HG02759 (cell line): ENCODE data around the gene MGMT.
"Not testable (repeated sequence)": the region's sequence is repeated elsewhere in the genome, so short reads cannot be mapped to it uniquely, and the experiment has no call there.

Experiments used
- ATAC-seq: cut with Tn5 transposase; IDR thresholded peaks from one replicate; pipeline ENCODE4 v1.9.1; 2021; ENCODE audit warnings: mild to moderate bottlenecking, moderate library complexity; ENCODE audit not compliant: unreplicated experiment

Gene MGMT

DNA sequence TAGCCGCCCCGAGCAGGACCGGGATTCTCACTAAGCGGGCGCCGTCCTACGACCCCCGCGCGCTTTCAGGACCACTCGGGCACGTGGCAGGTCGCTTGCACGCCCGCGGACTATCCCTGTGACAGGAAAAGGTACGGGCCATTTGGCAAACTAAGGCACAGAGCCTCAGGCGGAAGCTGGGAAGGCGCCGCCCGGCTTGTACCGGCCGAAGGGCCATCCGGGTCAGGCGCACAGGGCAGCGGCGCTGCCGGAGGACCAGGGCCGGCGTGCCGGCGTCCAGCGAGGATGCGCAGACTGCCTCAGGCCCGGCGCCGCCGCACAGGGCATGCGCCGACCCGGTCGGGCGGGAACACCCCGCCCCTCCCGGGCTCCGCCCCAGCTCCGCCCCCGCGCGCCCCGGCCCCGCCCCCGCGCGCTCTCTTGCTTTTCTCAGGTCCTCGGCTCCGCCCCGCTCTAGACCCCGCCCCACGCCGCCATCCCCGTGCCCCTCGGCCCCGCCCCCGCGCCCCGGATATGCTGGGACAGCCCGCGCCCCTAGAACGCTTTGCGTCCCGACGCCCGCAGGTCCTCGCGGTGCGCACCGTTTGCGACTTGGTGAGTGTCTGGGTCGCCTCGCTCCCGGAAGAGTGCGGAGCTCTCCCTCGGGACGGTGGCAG lies at the start of gene MGMT:
TSS of gene MGMT (plus strand) at position 539 of the 656 bp plus-strand sequence.
- ATAC-seq = peak; percentile 93

DNA sequence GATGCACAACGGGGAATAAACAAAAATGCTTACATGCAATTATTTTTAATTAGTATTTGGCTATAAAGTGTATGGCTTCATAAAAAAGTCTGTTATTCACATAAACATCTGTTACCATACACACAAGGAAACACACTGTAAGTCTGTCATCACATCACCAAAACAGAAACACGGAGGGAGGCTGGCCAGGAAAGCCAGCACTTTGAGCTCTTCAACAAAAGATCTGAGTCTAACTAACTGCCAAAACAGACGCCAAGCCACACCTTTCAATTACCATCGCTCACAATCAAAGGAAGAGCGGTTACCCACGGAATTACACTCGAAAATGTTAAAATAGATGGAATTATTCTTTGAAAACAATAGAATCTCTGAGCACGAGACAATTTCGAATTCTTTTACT lies 49.2 kb upstream of the MGMT start:
- no peak for ATAC-seq

DNA sequence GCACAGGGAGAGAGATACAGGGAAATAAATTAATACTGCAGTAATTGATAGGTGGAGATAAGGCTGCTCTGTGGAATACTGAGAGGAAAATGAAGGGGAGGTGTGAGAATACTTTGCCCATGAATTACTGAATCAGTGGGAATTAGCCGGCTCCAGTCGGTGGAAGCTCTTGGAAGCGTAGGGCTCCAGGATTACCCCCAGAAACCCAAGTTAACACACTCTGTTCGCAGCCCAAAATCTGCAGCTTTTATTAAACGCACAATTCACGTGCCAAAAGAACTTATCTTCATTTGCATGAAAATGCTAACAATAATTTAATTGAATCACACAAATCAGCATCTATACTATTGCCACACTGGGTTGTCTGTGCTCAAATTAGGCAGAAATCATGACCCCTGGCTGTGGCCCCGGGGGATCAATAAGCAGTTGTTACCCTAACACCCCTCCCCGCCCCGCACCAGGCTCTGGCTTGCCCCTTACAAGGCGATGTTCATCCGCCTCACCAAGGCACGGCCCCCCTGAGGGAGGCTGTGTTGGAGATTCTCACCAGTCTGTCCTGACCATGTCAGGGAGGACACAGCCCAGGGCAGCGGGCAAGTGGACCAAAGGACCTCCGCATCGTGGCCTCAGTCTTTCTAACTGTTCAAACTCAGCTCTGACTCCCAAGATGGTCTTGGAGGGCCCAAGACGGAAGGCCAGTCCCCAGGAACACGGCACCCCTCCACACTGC lies 48.4 kb upstream of the MGMT start:
- ATAC-seq = no peak

DNA sequence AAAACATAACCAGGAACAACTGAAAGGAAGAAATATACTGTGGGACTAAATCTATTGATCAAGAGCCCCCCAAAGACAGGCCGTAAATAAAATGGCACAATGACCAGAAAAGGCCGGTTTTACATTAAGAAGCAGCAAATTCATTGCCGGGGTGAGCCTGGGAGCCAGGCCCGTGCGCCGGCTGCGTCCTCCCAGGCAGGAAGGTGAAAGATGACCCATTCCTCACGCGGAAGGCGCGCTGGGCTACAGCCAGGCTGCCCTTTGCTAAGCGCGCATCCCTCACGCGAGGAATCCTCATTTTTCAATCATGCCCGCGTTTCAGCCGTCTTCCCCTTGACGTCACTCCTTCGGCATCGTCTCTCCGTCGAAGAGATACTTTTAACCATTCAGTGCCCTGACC lies 47.6 kb upstream of the MGMT start:
- no peak for ATAC-seq

DNA sequence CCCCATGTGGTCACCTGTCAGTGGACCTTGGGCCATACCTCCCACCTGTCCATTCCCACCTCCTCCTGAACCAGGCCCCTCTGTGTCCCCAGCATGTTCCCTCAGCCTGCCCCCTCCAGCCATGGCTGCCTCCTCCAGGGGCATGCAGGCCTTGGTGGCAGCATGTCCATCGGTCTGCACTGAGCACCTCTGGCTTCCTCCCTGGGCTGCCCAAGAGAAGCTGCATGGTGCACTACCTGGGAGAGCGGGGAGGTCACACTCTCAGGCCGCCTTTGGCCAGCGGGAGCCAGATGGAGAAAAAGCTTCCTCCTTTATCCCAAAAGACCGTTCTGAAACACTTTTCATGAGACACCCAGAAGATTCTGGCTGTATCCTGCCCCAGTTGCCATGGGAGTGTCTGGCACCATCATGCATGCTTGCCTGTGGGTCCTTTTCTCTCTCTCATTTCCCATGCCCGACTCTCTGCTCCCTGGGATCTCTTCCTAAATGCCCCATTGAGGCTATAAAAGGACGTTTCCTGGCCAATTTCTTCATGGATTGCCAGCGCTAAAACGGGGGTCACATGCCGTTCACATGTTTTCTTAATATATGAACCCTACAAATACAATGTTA lies 45.5 kb upstream of the MGMT start:
- no peak for ATAC-seq

DNA sequence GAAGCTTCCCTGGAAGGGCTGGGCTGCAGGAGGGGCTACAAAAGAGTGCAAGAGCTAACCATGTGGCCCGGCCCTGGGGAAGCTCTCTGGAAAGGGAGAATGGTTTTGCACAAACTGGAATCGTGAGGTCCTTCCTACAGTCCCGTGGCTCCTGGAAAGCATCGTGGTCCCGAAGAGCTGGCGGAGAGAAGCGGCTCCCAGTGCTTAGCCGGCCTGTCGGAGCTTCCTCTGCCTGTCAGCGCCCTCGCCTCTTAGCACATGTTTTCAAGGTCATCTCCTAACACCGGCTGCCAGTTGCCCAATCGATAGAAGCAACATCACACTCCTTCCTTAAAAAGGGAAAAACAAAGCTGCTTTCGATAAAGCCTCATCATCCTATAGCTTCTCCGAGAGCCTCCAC lies 42.1 kb upstream of the MGMT start:
- no peak for ATAC-seq

DNA sequence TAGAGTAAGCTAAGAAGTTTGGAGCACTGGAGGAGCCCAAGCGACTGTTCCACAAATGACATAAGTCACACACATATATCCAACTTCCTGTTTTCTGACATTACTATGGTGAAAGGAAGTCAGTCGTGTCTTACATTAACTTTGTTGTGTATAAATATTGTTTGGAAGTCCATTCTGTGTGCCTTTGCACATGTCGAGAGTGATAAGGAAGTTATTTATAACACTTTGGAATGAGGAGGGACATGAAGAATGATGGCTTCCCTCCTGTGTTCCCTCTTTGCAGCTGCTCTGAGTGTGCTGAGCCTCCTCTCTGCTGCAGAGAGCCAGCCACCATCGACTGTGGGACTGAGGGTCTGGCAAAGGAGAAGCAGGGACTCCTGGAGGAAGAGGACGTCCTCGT lies 40.4 kb upstream of the MGMT start:
- no peak for ATAC-seq

DNA sequence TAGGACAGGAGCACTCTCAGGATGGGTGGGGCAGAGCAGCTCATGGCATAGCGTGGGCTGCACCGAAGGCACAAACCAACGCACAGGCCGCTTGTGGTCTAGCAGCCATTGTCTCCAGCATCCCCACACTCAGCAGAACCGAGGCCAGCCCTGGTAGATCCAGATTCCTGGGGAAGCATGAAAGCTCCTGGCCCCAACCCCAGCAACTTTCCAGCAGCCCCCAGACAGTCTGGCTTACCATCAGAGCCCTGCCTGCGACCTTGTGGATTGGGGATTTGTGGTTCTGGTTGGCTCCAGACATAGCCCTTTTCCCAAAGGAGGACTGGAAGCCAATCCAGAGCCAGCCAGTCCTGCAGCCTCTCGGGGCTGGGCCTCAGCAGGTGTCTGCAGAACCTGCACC lies 33.8 kb upstream of the MGMT start:
- ATAC-seq = no peak

DNA sequence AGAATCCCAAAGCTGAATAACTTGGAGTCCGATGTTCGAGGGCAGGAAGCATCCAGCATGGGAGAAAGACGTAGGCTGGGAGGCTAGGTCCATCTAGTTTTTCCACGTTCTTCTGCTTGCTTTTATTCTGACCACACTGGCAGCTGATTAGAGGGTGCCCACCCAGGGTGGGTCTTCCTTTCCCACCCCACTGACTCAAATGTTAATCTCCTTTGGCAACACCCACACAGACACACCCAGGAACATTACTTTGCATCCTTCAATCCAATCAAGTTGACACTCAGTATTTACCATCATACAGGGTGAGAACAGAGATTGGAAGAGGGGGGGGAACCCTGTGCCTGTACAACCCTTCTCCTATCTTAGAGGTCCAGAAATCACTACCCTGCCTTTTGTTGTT lies 31.3 kb upstream of the MGMT start:
- ATAC-seq = not testable (repeated sequence)

DNA sequence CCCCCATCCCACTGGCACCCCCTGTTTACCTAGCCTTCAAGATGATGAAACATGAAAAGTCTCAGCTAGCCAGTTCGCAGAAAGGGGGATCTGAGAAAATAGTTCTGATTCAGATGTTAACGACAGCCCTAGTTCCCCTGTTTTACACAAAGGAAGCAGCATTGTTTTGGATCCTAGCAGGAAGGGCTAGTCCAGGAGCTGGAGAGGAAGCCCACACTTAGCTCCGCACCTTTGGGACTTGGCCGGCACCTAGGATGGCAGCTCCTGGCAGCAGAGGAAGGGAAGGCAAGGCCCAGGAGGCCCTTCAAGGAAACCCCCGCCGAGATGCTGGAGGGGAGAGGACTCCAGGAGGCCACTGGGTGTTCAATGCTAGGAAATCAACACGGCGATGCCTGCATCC lies 29.0 kb upstream of the MGMT start:
- ATAC-seq = no peak

DNA sequence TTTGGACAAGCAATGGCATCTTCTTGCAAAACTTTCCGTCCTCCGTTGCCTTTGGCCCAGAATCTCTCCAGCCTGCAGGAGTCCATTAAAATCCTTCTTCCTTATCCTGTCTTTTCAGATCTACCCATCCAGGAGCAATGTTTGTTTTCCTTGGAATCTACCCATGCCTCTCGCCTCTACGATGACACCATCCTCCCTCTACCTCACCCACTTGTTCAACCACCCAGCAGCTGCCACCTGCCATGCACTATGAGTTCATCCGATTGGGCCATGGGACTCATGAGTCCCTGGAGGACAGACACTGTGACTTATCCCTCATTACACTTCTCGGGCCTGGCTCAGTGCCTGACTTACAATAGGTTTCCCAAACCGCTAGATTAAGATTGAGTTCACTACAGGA lies 26.8 kb upstream of the MGMT start:
- no peak for ATAC-seq

DNA sequence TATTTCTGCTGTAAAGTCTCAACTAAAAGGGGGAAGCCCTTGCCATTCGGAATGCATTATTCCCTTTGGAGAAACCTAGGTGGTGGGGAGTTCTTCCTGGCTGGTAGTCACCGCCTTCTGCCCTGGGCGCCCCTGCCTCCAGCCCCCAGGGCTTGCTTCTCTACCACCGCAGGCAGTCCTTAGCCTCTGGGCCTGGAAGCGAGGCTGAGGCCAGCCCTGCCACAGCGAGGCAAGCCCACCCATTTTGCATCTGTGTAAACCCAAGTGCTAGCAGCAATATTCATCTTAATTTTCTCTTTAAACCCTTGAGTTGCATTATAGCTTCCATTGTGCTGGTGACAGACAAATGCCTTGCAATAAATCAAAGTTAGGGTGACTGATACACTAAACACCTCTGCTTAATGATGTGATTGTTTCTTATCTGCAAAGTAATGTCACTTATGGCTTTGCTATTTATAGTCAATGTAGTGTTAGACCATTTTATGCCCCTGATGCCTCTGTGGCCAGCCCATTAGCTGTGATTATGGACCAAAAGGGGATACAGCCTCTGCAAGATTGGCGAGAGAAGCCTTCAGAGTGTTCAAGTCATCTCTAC lies 26.2 kb upstream of the MGMT start:
- no peak for ATAC-seq

DNA sequence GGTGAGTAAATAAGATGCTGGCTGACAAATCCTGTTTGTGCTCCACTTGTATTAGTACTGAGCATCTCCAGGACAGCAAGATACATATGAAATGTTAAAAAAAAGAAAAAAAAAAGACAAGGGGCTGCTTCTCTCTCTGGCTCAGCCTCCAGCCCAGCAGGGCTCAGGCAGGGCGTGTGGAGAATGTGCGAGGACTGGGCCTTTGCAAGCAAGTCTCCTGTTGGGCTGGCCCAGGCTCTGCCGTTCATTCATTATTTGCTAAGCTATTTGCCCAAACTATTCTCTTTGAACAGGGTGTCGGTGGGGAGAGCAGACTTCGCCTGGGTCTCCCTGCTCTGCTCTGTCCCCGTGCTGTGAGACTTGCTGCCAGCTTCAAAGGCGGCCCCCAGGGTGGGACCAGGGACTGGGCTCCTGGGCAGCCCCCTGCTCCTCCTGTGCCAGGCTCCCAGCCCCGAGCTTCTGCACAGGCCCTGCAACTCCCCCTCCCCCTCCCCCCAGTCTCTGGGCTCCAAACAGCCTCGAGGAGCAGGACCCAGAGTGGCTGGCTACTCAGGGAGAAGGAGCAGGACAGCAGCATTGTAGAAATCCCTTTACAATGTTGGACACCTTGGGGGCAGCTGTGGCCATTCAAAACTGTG lies 25.6 kb upstream of the MGMT start:
- ATAC-seq = no peak

DNA sequence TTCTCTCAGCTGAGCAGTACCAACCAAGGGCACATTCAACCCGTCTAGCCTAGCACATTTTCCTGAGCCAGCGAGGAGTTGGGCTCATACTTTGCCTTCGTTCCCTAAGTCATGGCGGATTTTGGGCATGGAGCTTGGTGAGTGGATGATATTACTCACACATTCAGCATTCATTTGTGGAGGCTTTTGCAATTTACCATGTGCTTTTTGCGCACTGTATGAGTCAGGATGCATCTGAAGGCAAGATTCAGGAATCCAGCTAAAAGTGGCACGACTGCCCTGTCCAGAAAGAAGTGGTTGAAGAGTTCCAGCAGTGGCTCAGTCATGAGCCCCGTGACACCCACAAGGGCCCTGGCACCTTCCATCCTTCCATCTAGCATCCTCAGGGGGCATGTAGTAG lies 24.2 kb upstream of the MGMT start:
- ATAC-seq = no peak

DNA sequence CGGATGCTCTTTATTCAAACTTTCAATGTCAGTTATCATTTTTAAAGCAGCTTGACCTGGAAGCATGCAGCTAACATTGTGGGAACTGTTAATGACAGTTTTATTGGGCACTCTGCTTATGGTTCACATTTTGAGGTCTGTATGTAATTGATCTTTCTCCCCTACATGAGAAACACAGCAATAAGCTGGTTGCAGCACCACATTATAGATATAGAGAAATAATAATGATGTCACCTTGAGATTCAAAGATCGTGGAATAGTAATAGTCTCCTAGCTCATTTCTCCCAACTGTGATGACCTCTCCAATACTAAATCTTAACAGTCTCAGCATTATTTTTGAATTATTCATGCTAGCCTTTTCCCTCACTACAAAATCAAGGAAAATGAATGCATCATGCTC lies 22.7 kb upstream of the MGMT start:
- no peak for ATAC-seq

DNA sequence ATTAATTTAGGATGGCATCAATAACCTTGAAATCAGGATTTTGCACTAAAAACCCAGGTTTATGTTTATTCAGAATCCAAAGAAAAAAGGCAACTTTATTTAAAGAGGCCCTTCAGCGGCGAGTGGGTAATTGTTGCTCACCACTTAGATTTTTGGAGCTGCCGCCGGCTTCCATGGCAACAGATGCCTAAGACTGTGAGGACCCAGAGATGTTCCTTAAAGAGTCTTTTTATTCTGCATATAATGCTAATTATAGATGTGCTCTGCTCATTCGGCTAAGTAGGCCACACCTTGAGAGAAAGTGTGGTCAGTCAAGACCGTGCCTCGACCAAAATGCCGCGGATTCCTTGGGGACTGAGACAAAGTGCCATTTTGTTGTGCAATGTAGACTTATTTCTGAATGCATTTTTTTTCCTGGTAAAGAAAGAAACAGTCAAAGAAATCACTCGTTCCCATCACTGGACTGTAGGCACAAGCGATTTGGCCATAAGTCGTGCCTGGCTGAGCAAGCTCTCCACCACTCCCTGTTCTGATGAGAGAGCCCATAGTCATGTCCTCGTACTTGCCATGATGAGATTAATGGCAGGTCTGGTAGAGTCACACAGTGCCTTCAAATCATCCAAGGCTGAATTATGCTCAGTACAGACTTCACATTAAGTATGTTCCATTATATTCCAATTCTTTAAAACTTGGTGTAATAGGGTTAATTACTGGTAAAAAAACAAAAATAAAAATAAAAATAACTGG lies 21.4 kb upstream of the MGMT start:
- no peak for ATAC-seq

DNA sequence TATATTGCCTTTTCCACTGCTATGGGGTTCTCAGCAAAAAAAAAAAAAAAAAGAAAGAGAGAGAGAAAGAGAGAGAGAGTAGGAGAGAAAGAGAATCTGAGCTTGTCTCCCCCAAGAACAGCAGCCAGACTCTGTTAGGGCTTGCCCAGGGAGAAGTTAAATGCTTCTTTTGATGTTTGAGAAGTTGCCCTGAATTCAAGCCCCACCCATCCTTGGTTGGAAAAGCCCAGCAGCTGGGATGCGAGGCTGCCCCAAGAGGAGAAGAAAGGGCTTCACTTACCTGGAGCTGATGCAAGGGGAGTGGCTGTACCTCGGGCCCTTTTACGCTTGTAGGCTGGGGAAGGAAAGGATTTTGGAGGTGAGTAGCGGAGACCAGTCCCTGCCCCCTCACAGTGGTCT lies 20.9 kb upstream of the MGMT start:
- no peak for ATAC-seq

DNA sequence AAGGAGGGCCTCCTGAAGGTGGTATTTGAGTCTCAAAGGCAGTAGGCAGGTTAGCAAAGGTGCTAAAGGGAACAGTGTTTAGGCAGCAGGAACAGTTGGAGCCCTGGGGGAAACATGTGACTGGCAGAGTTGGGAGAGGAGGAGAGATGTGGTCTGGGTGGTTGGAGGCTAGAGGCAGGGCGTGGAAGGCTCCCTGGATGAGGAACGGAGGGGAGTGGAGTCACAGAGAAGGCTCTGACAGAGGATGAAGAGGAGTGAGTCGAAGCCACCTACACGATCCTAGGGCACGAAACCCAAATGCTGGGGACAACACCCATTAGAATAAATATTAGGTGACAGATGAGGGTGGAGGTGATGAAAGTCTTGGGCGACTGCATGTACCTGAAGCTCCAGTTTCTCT lies 19.6 kb upstream of the MGMT start:
- ATAC-seq = no peak

DNA sequence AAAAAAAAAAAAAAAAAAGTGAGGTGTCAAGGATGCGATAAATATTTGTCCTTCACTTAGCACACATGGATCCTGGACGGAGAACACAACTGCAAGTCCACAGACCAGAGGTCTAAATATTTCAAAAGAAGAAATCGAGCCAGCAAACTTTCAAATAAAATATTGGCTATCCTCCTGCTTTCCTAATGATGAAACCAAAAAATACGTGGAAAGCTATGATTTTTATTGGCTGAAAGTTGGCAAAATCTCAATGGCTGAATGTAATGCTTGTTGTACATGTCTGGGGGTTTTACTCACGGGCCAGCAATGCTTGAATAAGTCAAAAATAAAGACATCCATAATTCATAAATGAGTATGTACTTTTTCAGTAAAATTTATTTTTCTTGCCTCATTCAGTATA lies 19.0 kb upstream of the MGMT start:
- no peak for ATAC-seq

DNA sequence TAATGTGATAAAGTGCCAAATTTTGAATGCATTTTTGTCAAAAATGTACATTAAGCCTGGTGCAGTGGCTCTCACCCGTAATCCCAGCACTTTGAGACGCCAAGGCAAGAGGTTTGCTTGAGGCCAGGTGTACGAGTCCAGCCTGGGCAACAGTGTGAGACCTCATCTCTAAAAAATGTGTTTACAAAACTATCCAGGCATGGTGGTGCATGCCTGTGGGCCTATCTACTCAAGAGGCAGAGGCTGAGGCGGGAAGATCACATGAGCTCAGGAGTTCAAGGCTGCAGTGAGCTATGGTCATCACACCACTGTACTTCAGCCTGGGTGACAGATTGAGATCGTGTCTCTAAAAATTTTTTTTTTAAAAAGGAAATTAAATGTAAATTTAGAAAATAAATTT lies 18.5 kb upstream of the MGMT start:
- no peak for ATAC-seq

DNA sequence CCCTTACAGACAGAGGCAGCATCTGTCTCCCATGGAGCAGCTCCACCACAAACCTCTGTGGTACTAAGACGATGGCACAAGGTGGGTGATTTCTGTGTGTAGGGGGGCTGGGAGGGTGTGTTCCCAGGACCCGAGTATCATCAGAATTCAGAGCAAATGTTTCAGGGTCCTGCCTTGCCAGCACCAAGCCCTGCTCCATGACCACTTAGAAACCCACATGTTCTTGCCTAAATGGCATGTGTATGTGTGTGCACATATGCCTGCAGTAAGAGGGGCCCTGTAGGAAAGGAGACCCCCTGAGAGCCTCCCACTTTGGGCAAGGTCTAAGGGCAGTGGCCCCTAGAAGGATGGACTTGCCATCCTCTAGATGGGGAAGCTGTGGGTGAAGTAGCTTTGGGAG lies 17.1 kb upstream of the MGMT start:
- no peak for ATAC-seq
